ENCODE measurements around the gene MORN1.

MORN1 gene

GRCh38 chr1:2385606-2386280 is 5.6 kb downstream of the MORN1 start:
- no peak for DNase-seq (ENCODE audit: low read depth in 2 of 2)

- no peak for DNase-seq (ENCODE audit: low read depth in 2 of 2)
Measured at GRCh38 chr1:2384941-2385481, 6.3 kb downstream of the MORN1 start.

GRCh38 chr1:2384130-2384860 is 7.1 kb downstream of the MORN1 start:
- no peak for DNase-seq (ENCODE audit: low read depth in 2 of 2)

- no peak for DNase-seq (ENCODE audit: low read depth in 2 of 2)
Measured at GRCh38 chr1:2383576-2383975, 7.8 kb downstream of the MORN1 start.

- DNase-seq (ENCODE audit: low read depth in 2 of 2): no peak
Measured at GRCh38 chr1:2382621-2383361, 8.6 kb downstream of the MORN1 start.

- peak; percentile 32 to 58 for DNase-seq (ENCODE audit: low read depth in 2 of 2)
Measured at GRCh38 chr1:2381741-2382620, 9.4 kb downstream of the MORN1 start.

GRCh38 chr1:2380816-2381591 is 10.3 kb downstream of the MORN1 start:
- no peak for DNase-seq (ENCODE audit: low read depth in 2 of 2)

GRCh38 chr1:2379733-2380404 is 11.5 kb downstream of the MORN1 start:
- DNase-seq (ENCODE audit: low read depth in 2 of 2): no peak

GRCh38 chr1:2378956-2379732 is 12.2 kb downstream of the MORN1 start:
- no peak for DNase-seq (ENCODE audit: low read depth in 2 of 2)

GRCh38 chr1:2378441-2378851 is 12.9 kb downstream of the MORN1 start:
- DNase-seq (ENCODE audit: low read depth in 2 of 2): no peak

- DNase-seq (ENCODE audit: low read depth in 2 of 2): no peak
Measured at GRCh38 chr1:2377751-2378440, 13.5 kb downstream of the MORN1 start.

- DNase-seq (ENCODE audit: low read depth in 2 of 2): no peak
Measured at GRCh38 chr1:2376931-2377672, 14.3 kb downstream of the MORN1 start.

- no peak for DNase-seq (ENCODE audit: low read depth in 2 of 2)
Measured at GRCh38 chr1:2376261-2376741, 15.1 kb downstream of the MORN1 start.

GRCh38 chr1:2375923-2376260 is 15.5 kb downstream of the MORN1 start:
- no peak for DNase-seq (ENCODE audit: low read depth in 2 of 2)

- DNase-seq (ENCODE audit: low read depth in 2 of 2): no peak
Measured at GRCh38 chr1:2375246-2375922, 16.0 kb downstream of the MORN1 start.

- no peak for DNase-seq (ENCODE audit: low read depth in 2 of 2)
Measured at GRCh38 chr1:2374252-2375155, 16.9 kb downstream of the MORN1 start.
